ENCODE data around the gene PGGHG. TPM values are rescaled to one million over a fixed set of nuclear protein-coding genes. Genes with fewer than 3 reads are reported as not detected.
"Not testable (repeated sequence)": the region's sequence is repeated elsewhere in the genome, so short reads cannot be mapped to it uniquely, and the experiment has no call there.

PGGHG gene
- total and polyA plus RNA-seq, 4 donors = 21.6 to 145 (median 87.9) TPM

GRCh38 chr11:327581-327923 is 38.6 kb downstream of the PGGHG start:
- DNase-seq (no peak), ATAC-seq (ENCODE audit: insufficient read depth, low FRiP score) (no peak)
- no peak overlapping the region for H3K4me3 ChIP-seq
- WGBS, 2 donors = 97 to 98% methylated on average over 3 of the region's 3 CpGs
- peaks cover 0 to 42% (median 12%) of the 10 kb centered on the region in 5 donors for H3K4me1 ChIP-seq (ENCODE audit: control insufficient read depth in 5 of 5, insufficient read depth in 5 of 5, low read length in 5 of 5)
- H3K9me3 ChIP-seq (ENCODE audit: control insufficient read depth in 4 of 4, insufficient read depth in 3 of 4, low read length in 3 of 4) = no peaks in the 10 kb centered on the region
- H3K9ac ChIP-seq (ENCODE audit: insufficient read depth in 1 of 2, low read length in 2 of 2) = peak overlapping the region in 1 of 2 donors; percentile 64
- no peak for TF ChIP-seq CTCF (IDR thresholded peaks at IDR 0.05; ENCODE audit: control extremely low read depth, extremely low read depth)
- H3K27me3 ChIP-seq (ENCODE audit: control insufficient read depth in 3 of 3, insufficient read depth in 3 of 3, low read length in 2 of 3) = no peaks in the 10 kb centered on the region
- peak overlapping the region; percentile 83 to 91 for H3K27ac ChIP-seq (ENCODE audit: low read depth in 1 of 2, low read length in 1 of 2)
- H3K36me3 ChIP-seq (ENCODE audit: control insufficient read depth in 4 of 4, insufficient read depth in 4 of 4, low read length in 4 of 4) = no peaks in the 10 kb centered on the region

- Histone ChIP-seq H3K9ac (ENCODE audit: insufficient read depth in 1 of 2, low read length in 2 of 2) (no peak overlapping the region), H3K4me1 (ENCODE audit: control insufficient read depth in 5 of 5, insufficient read depth in 5 of 5, low read length in 5 of 5) (peaks cover 0 to 42% (median 12%) of the 10 kb centered on the region in 5 donors), H3K27ac (ENCODE audit: low read depth in 1 of 2, low read length in 1 of 2) (peak overlapping the region in 1 of 2 donors; percentile 5), H3K27me3 (ENCODE audit: control insufficient read depth in 3 of 3, insufficient read depth in 3 of 3, low read length in 2 of 3) (no peaks in the 10 kb centered on the region), H3K9me3 (ENCODE audit: control insufficient read depth in 4 of 4, insufficient read depth in 3 of 4, low read length in 3 of 4) (no peaks in the 10 kb centered on the region), H3K4me3 (no peak overlapping the region), H3K36me3 (ENCODE audit: control insufficient read depth in 4 of 4, insufficient read depth in 4 of 4, low read length in 4 of 4) (no peaks in the 10 kb centered on the region)
- TF ChIP-seq CTCF (IDR thresholded peaks at IDR 0.05; ENCODE audit: control extremely low read depth, extremely low read depth) = no peak
- ATAC-seq (ENCODE audit: insufficient read depth, low FRiP score) (no peak), DNase-seq (no peak)
- 96 to 97% methylated on average over 13 of the region's 13 CpGs for WGBS, 2 donors
Observed at GRCh38 chr11:328012-328411, 39.1 kb downstream of the PGGHG start.

GRCh38 chr11:328516-329100 is 39.7 kb downstream of the PGGHG start:
- H3K4me1 ChIP-seq (ENCODE audit: control insufficient read depth in 5 of 5, insufficient read depth in 5 of 5, low read length in 5 of 5) = peaks cover 0 to 42% (median 12%) of the 10 kb centered on the region in 5 donors
- not testable (repeated sequence) for DNase-seq; H3K4me3 ChIP-seq; H3K36me3 ChIP-seq (ENCODE audit: control insufficient read depth in 4 of 4, insufficient read depth in 4 of 4, low read length in 4 of 4); H3K9me3 ChIP-seq (ENCODE audit: control insufficient read depth in 4 of 4, insufficient read depth in 3 of 4, low read length in 3 of 4); ATAC-seq (ENCODE audit: insufficient read depth, low FRiP score); H3K9ac ChIP-seq (ENCODE audit: insufficient read depth in 1 of 2, low read length in 2 of 2); H3K27me3 ChIP-seq (ENCODE audit: control insufficient read depth in 3 of 3, insufficient read depth in 3 of 3, low read length in 2 of 3); H3K27ac ChIP-seq (ENCODE audit: low read depth in 1 of 2, low read length in 1 of 2)
- 85 to 93% methylated on average over 15 of the region's 15 CpGs for WGBS, 2 donors

- H3K36me3 ChIP-seq (ENCODE audit: control insufficient read depth in 4 of 4, insufficient read depth in 4 of 4, low read length in 4 of 4) = no peaks in the 10 kb centered on the region
- no peak overlapping the region for H3K27ac ChIP-seq (ENCODE audit: low read depth in 1 of 2, low read length in 1 of 2)
- DNase-seq (no peak), ATAC-seq (ENCODE audit: insufficient read depth, low FRiP score) (no peak)
- H3K27me3 ChIP-seq (ENCODE audit: control insufficient read depth in 3 of 3, insufficient read depth in 3 of 3, low read length in 2 of 3) = no peaks in the 10 kb centered on the region
- peaks cover 0 to 3% (median 0%) of the 10 kb centered on the region in 4 donors for H3K9me3 ChIP-seq (ENCODE audit: control insufficient read depth in 4 of 4, insufficient read depth in 3 of 4, low read length in 3 of 4)
- peaks cover 0 to 39% (median 16%) of the 10 kb centered on the region in 5 donors for H3K4me1 ChIP-seq (ENCODE audit: control insufficient read depth in 5 of 5, insufficient read depth in 5 of 5, low read length in 5 of 5)
- no peak for TF ChIP-seq CTCF (IDR thresholded peaks at IDR 0.05; ENCODE audit: control extremely low read depth, extremely low read depth)
- WGBS, 2 donors = 94 to 99% methylated on average over 2 of the region's 2 CpGs
- no peak overlapping the region for H3K9ac ChIP-seq (ENCODE audit: insufficient read depth in 1 of 2, low read length in 2 of 2)
- H3K4me3 ChIP-seq = no peak overlapping the region
Observed at GRCh38 chr11:329886-330253, 40.9 kb downstream of the PGGHG start.

All from lung (tissue), 12 donors.